ENCODE results near the gene CAMTA1. TPM values are rescaled to one million over a fixed set of nuclear protein-coding genes. Genes with fewer than 3 reads are reported as not detected.

The CAMTA1 gene
- polyA plus RNA-seq, 1 of the 3 experiments (the other 2 are of a cell fraction) = 63.1 TPM

DNA sequence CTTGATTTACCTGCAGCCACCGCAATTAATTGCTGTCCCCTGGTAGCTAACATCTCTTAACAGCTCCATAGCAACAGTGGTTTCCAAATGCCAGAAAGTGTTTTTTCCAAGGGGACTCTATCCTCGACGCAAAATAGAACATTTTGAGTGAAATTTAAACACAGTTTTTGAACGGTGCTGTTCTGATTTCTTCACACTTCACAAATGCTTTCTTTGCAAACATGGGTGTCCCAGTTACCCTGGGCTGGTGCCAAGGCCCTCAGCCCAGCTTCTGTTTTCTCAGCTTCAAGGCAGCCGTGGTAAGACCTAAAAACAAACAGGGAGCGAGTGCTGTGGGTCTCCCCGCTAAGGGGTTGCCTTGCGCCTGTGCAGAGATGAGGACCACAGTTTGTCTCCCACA lies 838.6 kb downstream of the CAMTA1 start:
- Histone ChIP-seq H3K36me3 (replicated peaks in 1 of 2; ENCODE audit: control insufficient read depth in 1 of 2, insufficient read depth in 2 of 2, low read length in 1 of 2) (no peaks in the 10 kb centered on the region), H3K4me2 (no peak overlapping the region), H3K9me2 (no peaks in the 10 kb centered on the region), H3F3A (replicated peaks; ENCODE audit: insufficient read depth) (no peaks in the 10 kb centered on the region), H3K9ac (no peak overlapping the region), H2AFZ (ENCODE audit: low read depth) (no peak overlapping the region), H4K20me1 (ENCODE audit: insufficient read depth) (no peaks in the 10 kb centered on the region), H3K79me2 (ENCODE audit: insufficient read depth) (no peaks in the 10 kb centered on the region), H3K9me3 (no peaks in the 10 kb centered on the region), H3K4me1 (ENCODE audit: control insufficient read depth in 1 of 2, insufficient read depth in 2 of 2, low read depth in 1 of 2, low read length in 1 of 2) (peaks cover 0 to 51% of the 10 kb centered on the region in 2 experiments; a peak in 2 of 4 replicates), H3K4me3 (ENCODE audit: low read depth in 2 of 2, low read length in 1 of 2) (no peak overlapping the region), H3K27me3 (ENCODE audit: insufficient read depth) (peaks cover 6% of the 10 kb centered on the region; the same call in 1 of the 2 replicates), H3K27ac (ENCODE audit: low read depth in 2 of 2, low read length in 1 of 2) (no peak overlapping the region)
- TF ChIP-seq TAF1 (IDR thresholded peaks at IDR 0.05; ENCODE audit: borderline replicate concordance, low read depth, low read length) = no peak
- no peak for TF ChIP-seq RCOR1 (IDR thresholded peaks at IDR 0.05; ENCODE audit: low read length)
- no peak for TF ChIP-seq EZH2phosphoT487 (IDR thresholded peaks at IDR 0.05; ENCODE audit: borderline replicate concordance, low read depth)
- TF ChIP-seq POLR2AphosphoS5 (IDR thresholded peaks at IDR 0.05; ENCODE audit: low read depth, low read length) = no peak
- TF ChIP-seq, protein P1, sequence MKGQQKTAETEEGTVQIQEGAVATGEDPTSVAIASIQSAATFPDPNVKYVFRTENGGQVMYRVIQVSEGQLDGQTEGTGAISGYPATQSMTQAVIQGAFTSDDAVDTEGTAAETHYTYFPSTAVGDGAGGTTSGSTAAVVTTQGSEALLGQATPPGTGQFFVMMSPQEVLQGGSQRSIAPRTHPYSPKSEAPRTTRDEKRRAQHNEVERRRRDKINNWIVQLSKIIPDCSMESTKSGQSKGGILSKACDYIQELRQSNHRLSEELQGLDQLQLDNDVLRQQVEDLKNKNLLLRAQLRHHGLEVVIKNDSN (IDR thresholded peaks at IDR 0.05; ENCODE audit: borderline replicate concordance, low read depth) = no peak
- TF ChIP-seq NRF1 (IDR thresholded peaks at IDR 0.05; ENCODE audit: low read depth, low read length) = no peak
- TF ChIP-seq, protein P2, sequence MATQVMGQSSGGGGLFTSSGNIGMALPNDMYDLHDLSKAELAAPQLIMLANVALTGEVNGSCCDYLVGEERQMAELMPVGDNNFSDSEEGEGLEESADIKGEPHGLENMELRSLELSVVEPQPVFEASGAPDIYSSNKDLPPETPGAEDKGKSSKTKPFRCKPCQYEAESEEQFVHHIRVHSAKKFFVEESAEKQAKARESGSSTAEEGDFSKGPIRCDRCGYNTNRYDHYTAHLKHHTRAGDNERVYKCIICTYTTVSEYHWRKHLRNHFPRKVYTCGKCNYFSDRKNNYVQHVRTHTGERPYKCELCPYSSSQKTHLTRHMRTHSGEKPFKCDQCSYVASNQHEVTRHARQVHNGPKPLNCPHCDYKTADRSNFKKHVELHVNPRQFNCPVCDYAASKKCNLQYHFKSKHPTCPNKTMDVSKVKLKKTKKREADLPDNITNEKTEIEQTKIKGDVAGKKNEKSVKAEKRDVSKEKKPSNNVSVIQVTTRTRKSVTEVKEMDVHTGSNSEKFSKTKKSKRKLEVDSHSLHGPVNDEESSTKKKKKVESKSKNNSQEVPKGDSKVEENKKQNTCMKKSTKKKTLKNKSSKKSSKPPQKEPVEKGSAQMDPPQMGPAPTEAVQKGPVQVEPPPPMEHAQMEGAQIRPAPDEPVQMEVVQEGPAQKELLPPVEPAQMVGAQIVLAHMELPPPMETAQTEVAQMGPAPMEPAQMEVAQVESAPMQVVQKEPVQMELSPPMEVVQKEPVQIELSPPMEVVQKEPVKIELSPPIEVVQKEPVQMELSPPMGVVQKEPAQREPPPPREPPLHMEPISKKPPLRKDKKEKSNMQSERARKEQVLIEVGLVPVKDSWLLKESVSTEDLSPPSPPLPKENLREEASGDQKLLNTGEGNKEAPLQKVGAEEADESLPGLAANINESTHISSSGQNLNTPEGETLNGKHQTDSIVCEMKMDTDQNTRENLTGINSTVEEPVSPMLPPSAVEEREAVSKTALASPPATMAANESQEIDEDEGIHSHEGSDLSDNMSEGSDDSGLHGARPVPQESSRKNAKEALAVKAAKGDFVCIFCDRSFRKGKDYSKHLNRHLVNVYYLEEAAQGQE (IDR thresholded peaks at IDR 0.05; ENCODE audit: low read depth, low read length) = no peak
- no peak for TF ChIP-seq NFIC (IDR thresholded peaks at IDR 0.05; ENCODE audit: borderline replicate concordance)
- TF ChIP-seq, protein P3, sequence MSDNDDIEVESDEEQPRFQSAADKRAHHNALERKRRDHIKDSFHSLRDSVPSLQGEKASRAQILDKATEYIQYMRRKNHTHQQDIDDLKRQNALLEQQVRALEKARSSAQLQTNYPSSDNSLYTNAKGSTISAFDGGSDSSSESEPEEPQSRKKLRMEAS (IDR thresholded peaks at IDR 0.05; ENCODE audit: low read depth) = no peak
- TF ChIP-seq, protein P4, sequence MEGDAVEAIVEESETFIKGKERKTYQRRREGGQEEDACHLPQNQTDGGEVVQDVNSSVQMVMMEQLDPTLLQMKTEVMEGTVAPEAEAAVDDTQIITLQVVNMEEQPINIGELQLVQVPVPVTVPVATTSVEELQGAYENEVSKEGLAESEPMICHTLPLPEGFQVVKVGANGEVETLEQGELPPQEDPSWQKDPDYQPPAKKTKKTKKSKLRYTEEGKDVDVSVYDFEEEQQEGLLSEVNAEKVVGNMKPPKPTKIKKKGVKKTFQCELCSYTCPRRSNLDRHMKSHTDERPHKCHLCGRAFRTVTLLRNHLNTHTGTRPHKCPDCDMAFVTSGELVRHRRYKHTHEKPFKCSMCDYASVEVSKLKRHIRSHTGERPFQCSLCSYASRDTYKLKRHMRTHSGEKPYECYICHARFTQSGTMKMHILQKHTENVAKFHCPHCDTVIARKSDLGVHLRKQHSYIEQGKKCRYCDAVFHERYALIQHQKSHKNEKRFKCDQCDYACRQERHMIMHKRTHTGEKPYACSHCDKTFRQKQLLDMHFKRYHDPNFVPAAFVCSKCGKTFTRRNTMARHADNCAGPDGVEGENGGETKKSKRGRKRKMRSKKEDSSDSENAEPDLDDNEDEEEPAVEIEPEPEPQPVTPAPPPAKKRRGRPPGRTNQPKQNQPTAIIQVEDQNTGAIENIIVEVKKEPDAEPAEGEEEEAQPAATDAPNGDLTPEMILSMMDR (IDR thresholded peaks at IDR 0.05) = no peak
- no peak for TF ChIP-seq EP300 (IDR thresholded peaks at IDR 0.05; ENCODE audit: borderline replicate concordance in 1 of 2, low read depth in 1 of 2, low read length in 1 of 2)
- TF ChIP-seq MXI1 (IDR thresholded peaks at IDR 0.05; ENCODE audit: low read depth, low read length) = no peak
- no peak for TF ChIP-seq FOSL2 (IDR thresholded peaks at IDR 0.05; ENCODE audit: borderline replicate concordance, low read depth)
- TF ChIP-seq SMC3 (IDR thresholded peaks at IDR 0.05; ENCODE audit: low read depth, low read length) = no peak
- TF ChIP-seq, protein P5, sequence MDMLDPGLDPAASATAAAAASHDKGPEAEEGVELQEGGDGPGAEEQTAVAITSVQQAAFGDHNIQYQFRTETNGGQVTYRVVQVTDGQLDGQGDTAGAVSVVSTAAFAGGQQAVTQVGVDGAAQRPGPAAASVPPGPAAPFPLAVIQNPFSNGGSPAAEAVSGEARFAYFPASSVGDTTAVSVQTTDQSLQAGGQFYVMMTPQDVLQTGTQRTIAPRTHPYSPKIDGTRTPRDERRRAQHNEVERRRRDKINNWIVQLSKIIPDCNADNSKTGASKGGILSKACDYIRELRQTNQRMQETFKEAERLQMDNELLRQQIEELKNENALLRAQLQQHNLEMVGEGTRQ (IDR thresholded peaks at IDR 0.05; ENCODE audit: borderline replicate concordance, low read depth, low read length) = no peak
- TF ChIP-seq SIN3A (IDR thresholded peaks at IDR 0.05; ENCODE audit: borderline replicate concordance, low read depth, low read length) = no peak
- ChIA-PET POLR2A (no interaction called here), CTCF (no interaction called here)
- WGBS (ENCODE audit: low lambda C conversion rate) = 62% methylated on average over 8 of the region's 8 CpGs
- DNase-seq = no peak
